Gastrocnemius medialis (tissue), 4 donors: ENCODE measurements around the gene SEPTIN12.

Source experiments
- POLR2A ChIP-seq, 2 donors: fragments of 450-650 bp; IDR thresholded peaks; one replicate each; pipeline ENCODE4 v1.6.1; 2017; ENCODE audit warnings: antibody characterized with exemption in 2 of 2, mild to moderate bottlenecking in 2 of 2, moderate library complexity in 2 of 2
- TF ChIP-seq, protein P1 (sequence below), 5 experiments: fragments of 450-650 bp in 3 of 5; fragments of 200-600 bp in 2 of 5; sonication (generic) in 2 of 5; IDR thresholded peaks in 4 of 5; conservative IDR thresholded peaks in 1 of 5; 1 replicate in 4 of 5; 2 replicates in 1 of 5; pipeline ENCODE4 v1.5.1; 2016 to 2019; ENCODE audit warnings: antibody characterized with exemption in 5 of 5, mild to moderate bottlenecking in 3 of 5, moderate library complexity in 3 of 5

DNA sequence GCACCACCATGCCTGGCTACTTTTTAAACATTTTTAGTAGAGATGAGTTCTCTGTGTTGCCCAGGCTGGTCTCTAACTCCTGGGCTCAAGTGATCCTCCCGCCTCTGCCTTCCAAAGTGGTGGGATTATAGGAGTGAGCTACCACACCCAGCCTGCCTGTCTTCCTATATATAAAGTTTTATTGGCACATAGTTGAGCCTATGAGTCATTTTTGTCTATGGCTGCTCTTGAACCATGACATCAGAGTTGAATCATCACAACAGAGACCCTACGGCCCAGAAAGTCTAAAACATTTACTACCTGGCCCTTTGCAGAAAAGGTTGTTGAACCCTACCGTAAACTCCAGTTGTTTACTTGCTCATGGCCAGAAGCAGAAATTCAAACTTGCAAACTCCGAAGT lies 7.9 kb downstream of the SEPTIN12 start:
- TF ChIP-seq, protein P1, sequence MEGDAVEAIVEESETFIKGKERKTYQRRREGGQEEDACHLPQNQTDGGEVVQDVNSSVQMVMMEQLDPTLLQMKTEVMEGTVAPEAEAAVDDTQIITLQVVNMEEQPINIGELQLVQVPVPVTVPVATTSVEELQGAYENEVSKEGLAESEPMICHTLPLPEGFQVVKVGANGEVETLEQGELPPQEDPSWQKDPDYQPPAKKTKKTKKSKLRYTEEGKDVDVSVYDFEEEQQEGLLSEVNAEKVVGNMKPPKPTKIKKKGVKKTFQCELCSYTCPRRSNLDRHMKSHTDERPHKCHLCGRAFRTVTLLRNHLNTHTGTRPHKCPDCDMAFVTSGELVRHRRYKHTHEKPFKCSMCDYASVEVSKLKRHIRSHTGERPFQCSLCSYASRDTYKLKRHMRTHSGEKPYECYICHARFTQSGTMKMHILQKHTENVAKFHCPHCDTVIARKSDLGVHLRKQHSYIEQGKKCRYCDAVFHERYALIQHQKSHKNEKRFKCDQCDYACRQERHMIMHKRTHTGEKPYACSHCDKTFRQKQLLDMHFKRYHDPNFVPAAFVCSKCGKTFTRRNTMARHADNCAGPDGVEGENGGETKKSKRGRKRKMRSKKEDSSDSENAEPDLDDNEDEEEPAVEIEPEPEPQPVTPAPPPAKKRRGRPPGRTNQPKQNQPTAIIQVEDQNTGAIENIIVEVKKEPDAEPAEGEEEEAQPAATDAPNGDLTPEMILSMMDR (IDR thresholded peaks at IDR 0.05 in 4 of 5, conservative IDR thresholded peaks at IDR 0.05 in 1 of 5) = no peak
- no peak for TF ChIP-seq POLR2A (IDR thresholded peaks at IDR 0.05)
